ENCODE data around the gene CFAP61.

The CFAP61 gene

DNA sequence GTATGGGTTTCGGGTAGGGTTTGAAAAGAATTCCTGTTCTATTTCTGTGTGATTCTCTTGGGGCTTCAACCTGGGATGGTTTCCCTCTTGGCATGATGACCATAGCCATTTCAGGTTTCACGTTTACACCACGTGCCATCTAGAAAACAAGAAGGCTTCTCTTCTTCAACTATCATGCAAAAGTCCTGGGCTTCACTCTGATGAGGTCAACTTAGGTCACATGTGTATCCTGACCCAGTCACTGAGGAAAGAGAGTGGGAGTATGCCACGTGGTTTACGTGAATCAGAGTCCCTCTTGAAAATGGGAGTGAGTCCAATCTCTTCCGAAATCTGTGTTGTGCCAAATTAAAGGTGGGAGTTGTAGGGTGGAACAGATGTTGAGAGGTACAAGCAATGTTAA is 174.2 kb downstream of the CFAP61 start:
- H3K4me1 ChIP-seq (ENCODE audit: low read depth, poor library complexity, severe bottlenecking): peaks cover 26% of the 10 kb centered on the region
- no peak for TF ChIP-seq CTCF (conservative IDR thresholded peaks at IDR 0.05; ENCODE audit: low read depth, low read length)
- no peaks in the 10 kb centered on the region for H3K36me3 ChIP-seq (ENCODE audit: insufficient read depth)
- H4K20me1 ChIP-seq (ENCODE audit: insufficient read depth): no peaks in the 10 kb centered on the region
- no peak overlapping the region for H3K9ac ChIP-seq
- H3K4me2 ChIP-seq: no peak overlapping the region
- no peaks in the 10 kb centered on the region for H3K79me2 ChIP-seq (ENCODE audit: insufficient read depth, low read depth)
- no peak overlapping the region for H2AFZ ChIP-seq (ENCODE audit: low read depth)
- H3K4me3 ChIP-seq (IDR thresholded peaks at IDR 0.05; ENCODE audit: insufficient read depth, low read depth, low read length): no peak overlapping the region
- no peaks in the 10 kb centered on the region for H3K27me3 ChIP-seq (ENCODE audit: insufficient read depth, low read depth)
- H3K27ac ChIP-seq: no peak overlapping the region

- no peak overlapping the region for H3K4me3 ChIP-seq (IDR thresholded peaks at IDR 0.05; ENCODE audit: insufficient read depth, low read depth, low read length)
- H3K4me1 ChIP-seq (ENCODE audit: low read depth, poor library complexity, severe bottlenecking): peaks cover 31% of the 10 kb centered on the region
- no peak overlapping the region for H3K9ac ChIP-seq
- no peaks in the 10 kb centered on the region for H3K79me2 ChIP-seq (ENCODE audit: insufficient read depth, low read depth)
- H3K4me2 ChIP-seq: no peak overlapping the region
- H4K20me1 ChIP-seq (ENCODE audit: insufficient read depth): no peaks in the 10 kb centered on the region
- no peaks in the 10 kb centered on the region for H3K27me3 ChIP-seq (ENCODE audit: insufficient read depth, low read depth)
- TF ChIP-seq CTCF (conservative IDR thresholded peaks at IDR 0.05; ENCODE audit: low read depth, low read length): no peak
- no peaks in the 10 kb centered on the region for H3K36me3 ChIP-seq (ENCODE audit: insufficient read depth)
- no peak overlapping the region for H3K27ac ChIP-seq
- no peak overlapping the region for H2AFZ ChIP-seq (ENCODE audit: low read depth)
Observed at GRCh38 chr20:20227013-20227571, 174.8 kb downstream of the CFAP61 start.

DNA sequence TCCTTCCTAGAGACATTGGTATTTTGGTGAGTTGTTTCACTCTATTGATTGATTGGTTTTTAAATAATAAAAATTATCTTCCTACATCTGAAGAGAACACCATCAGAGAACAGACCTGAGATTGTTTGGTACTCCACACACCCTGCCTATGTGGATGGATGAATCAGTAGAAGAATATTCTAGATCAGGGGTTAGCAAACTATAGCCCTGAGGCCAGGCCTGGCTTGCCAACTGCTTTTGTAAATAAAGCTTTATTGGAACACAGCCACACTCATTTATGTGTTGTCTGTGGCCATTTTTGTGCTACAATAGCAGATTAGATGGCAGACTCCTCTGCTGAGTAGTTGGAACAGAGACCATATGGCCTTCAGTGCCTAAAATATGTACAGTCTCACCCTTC is 176.0 kb downstream of the CFAP61 start:
- H3K4me1 ChIP-seq (ENCODE audit: low read depth, poor library complexity, severe bottlenecking): peaks cover 40% of the 10 kb centered on the region
- H3K4me3 ChIP-seq (IDR thresholded peaks at IDR 0.05; ENCODE audit: insufficient read depth, low read depth, low read length): no peak overlapping the region
- no peaks in the 10 kb centered on the region for H3K36me3 ChIP-seq (ENCODE audit: insufficient read depth)
- no peak for TF ChIP-seq CTCF (conservative IDR thresholded peaks at IDR 0.05; ENCODE audit: low read depth, low read length)
- no peak overlapping the region for H3K27ac ChIP-seq
- no peak overlapping the region for H2AFZ ChIP-seq (ENCODE audit: low read depth)
- no peak overlapping the region for H3K9ac ChIP-seq
- H3K27me3 ChIP-seq (ENCODE audit: insufficient read depth, low read depth): no peaks in the 10 kb centered on the region
- no peaks in the 10 kb centered on the region for H3K79me2 ChIP-seq (ENCODE audit: insufficient read depth, low read depth)
- no peak overlapping the region for H3K4me2 ChIP-seq
- H4K20me1 ChIP-seq (ENCODE audit: insufficient read depth): no peaks in the 10 kb centered on the region

- Histone ChIP-seq H3K79me2 (ENCODE audit: insufficient read depth, low read depth) (no peaks in the 10 kb centered on the region), H3K4me2 (peak overlapping the region; percentile 42), H2AFZ (ENCODE audit: low read depth) (no peak overlapping the region), H3K27ac (no peak overlapping the region), H3K36me3 (ENCODE audit: insufficient read depth) (no peaks in the 10 kb centered on the region), H3K27me3 (ENCODE audit: insufficient read depth, low read depth) (no peaks in the 10 kb centered on the region), H4K20me1 (ENCODE audit: insufficient read depth) (no peaks in the 10 kb centered on the region), H3K4me1 (ENCODE audit: low read depth, poor library complexity, severe bottlenecking) (peaks cover 52% of the 10 kb centered on the region), H3K4me3 (IDR thresholded peaks at IDR 0.05; ENCODE audit: insufficient read depth, low read depth, low read length) (no peak overlapping the region), H3K9ac (no peak overlapping the region)
- TF ChIP-seq CTCF (conservative IDR thresholded peaks at IDR 0.05; ENCODE audit: low read depth, low read length): no peak
Observed at GRCh38 chr20:20229595-20229994, 177.3 kb downstream of the CFAP61 start.

All from KMS-11 (cell line).